ENCODE measurements around the gene RHCG. TPM values are rescaled to one million over a fixed set of nuclear protein-coding genes. Genes with fewer than 3 reads are reported as not detected.

RHCG gene
- total RNA-seq = not detected

DNA sequence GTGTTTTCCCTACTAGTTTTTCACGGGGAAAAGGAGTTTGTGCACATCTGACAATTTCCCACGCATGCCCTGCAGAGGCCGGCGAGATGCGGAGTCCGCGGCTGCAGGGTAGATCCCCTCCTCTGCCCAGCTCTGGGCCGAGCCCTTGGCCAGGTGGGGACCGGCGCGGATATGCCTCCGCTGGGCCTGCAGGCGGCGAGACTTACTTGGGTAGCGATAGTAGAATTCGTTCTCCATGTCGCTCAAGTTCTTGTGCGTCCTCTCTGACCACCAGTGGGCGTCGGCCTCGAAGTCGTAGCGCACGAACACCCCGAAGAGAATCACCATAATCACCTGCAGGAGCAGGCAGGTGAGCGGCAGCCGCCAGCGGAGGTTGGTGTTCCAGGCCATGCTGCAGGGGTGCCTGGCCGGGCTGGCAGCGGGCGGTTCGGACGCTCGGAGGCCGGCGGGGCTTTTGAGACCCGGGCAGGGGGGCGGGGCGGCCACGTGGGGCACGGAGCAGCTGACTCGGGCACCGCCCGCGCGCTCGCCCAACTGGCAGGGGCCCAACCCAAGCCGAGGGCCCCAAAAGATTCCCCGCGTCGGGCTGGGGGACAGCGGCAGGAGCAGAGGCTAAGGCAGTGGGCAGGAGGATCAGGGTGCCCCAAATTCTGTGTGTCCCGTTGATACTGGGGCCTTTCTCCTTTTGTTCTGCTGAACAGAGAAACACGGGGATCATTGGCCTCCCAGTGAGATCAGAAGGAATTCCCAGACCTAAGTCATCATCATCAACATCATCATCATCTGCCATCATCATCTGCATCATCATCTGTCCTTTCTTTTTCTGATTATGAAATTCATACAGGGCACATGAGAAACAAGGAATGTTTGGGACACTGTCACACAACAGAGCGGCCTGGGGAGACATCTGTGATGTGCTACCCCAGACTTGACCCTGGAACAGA lies at the start of gene RHCG:
Gene RHCG, minus strand, starts transcription at position 429 of the 944 bp plus-strand sequence. Its CDS starts 39 bp downstream, at position 390.
- DNase-seq (ENCODE audit: low spot score in 2 of 2) (peak in 1 of 2 donors; percentile 15), ATAC-seq (peak in 1 of 2 donors; percentile 52)
- H3K36me3 Mint-ChIP-seq = no peaks in the 10 kb centered on the region
- no peak within 1 kb of the TSS for H3K27ac Mint-ChIP-seq
- H3K9me3 Mint-ChIP-seq = no peaks in the 10 kb centered on the region

DNA sequence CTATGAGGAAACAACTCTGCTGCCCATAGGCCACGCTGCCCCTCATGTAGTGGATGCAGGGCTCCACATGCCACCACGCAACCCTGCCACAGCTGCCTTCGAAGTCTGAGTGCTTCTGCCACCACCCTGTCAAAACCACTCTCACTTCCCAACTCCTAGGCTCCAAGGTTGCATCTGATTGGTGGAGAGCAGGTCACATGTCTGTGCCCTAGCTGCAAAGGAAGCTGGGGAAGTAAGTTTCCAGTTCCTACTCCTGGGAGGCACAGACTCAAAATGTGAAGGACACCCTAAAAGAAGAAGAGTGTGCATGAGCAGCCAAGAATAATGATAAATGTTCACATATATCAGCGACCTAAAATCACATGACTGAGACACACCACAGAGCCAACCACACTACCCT lies 47.0 kb upstream of the RHCG start:
- H3K36me3 Mint-ChIP-seq = no peaks in the 10 kb centered on the region
- no peak overlapping the region for H3K27ac Mint-ChIP-seq
- ATAC-seq (no peak), DNase-seq (ENCODE audit: low spot score in 2 of 2) (no peak)
- H3K9me3 Mint-ChIP-seq = no peaks in the 10 kb centered on the region

DNA sequence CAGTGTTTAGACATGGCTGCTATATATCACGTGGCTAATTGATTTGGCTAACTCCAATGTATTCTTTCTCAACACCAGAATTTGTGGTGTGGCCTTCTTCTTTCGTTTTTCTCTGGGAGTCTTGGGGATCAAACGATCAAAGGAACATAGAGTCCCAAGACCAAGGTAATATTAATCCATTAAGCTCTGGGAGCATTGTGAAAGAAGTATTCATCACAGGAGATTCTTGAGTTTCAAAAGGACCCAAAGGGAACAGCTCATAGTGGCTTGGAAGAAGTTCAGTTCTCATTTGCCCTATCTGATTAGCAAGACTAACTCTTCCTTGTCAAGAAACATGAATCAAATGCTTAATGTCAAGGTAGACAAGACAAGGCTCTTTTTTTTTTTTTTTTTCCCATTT lies 46.0 kb upstream of the RHCG start:
- Mint-ChIP-seq H3K9me3 (peaks cover 0 to 7% of the 10 kb centered on the region in 2 donors), H3K27ac (no peak overlapping the region), H3K36me3 (peaks cover 10% of the 10 kb centered on the region in 2 donors)
- no peak for ATAC-seq
- no peak for DNase-seq (ENCODE audit: low spot score in 2 of 2)

GRCh38 chr15:89539027-89539426 lies 42.6 kb upstream of the RHCG start:
- Mint-ChIP-seq H3K36me3 (peaks cover 10 to 15% of the 10 kb centered on the region in 2 donors), H3K9me3 (peaks cover 6 to 13% of the 10 kb centered on the region in 2 donors), H3K27ac (no peak overlapping the region)
- ATAC-seq (no peak), DNase-seq (ENCODE audit: low spot score in 2 of 2) (no peak)

DNA sequence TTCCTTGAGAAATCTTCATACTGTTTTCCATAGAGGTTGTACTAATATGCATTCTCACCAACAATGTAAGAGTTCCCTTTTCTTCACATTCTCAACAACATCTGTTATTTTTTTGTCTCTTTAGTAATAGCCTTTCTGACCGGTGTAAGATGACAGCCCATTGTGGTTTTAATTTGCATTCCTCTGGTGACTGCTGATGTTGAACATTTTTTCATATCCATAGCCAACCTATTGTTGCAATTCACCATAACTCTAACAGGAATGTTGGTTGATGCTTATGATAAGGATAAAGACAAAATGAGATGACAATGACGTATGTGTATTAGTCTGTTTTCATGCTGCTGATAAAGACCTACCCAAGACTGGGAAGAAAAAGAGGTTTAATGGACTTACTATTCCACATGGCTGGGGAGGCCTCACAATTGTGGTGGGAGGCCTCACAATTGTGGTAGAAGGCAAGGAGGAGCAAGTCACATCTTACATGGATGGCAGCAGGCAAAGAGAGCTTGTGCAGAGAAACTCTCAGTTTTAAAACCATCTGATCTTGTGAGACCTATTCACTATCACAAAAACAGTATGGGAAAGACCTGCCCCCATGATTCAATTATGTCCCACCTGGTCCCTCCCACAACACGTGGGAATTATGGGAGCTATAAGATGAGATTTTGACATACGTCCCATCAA lies 37.6 kb upstream of the RHCG start:
- peaks cover 8 to 15% of the 10 kb centered on the region in 2 donors for H3K9me3 Mint-ChIP-seq
- no peak for DNase-seq (ENCODE audit: low spot score in 2 of 2)
- H3K27ac Mint-ChIP-seq = no peak overlapping the region
- ATAC-seq = no peak
- H3K36me3 Mint-ChIP-seq = peaks cover 10 to 15% of the 10 kb centered on the region in 2 donors

DNA sequence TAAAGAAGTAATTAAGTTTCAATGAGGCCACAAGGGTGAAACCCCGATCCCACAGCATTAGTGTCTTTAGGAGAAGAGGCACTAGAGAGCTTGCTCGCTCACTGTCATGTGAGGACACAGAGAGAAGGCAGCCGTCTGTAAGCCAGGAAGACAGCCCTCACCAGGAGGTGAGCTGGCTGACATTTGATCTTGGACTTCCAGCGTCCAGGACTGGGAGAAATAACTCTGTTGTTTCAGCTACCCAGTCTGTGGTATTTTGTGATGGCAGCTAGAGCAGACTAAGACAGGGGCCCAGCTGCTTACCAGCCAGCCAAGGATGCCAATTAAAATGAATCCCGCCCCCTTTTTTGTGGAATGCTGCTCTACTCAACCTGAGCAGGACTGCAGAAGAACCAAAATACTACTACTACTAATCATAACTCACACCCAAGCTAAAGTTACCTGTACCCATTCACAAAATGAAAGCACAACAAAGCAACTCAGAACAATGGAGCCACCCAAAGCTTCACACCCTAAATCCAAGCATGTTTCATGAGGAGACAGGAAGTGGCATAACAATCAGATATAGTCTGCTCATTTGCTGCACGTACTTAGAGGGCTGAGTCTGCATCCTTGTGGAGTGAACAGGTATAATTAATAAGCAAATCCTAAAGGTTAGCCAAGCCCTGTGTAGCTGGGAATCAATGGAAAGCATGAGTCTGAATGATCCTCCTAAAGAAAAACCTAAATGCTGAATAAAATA lies 35.6 kb upstream of the RHCG start:
- Mint-ChIP-seq H3K36me3 (peaks cover 0 to 5% of the 10 kb centered on the region in 2 donors), H3K9me3 (peaks cover 8% of the 10 kb centered on the region in 2 donors), H3K27ac (no peak overlapping the region)
- DNase-seq (ENCODE audit: low spot score in 2 of 2) = no peak
- no peak for ATAC-seq

- DNase-seq (ENCODE audit: low spot score in 2 of 2) = no peak
- Mint-ChIP-seq H3K36me3 (peaks cover 0 to 3% of the 10 kb centered on the region in 2 donors), H3K9me3 (peaks cover 8% of the 10 kb centered on the region in 2 donors), H3K27ac (no peak overlapping the region)
- ATAC-seq = no peak
These were observed 34.6 kb upstream of the RHCG start for GRCh38 chr15:89530976-89531375.

DNA sequence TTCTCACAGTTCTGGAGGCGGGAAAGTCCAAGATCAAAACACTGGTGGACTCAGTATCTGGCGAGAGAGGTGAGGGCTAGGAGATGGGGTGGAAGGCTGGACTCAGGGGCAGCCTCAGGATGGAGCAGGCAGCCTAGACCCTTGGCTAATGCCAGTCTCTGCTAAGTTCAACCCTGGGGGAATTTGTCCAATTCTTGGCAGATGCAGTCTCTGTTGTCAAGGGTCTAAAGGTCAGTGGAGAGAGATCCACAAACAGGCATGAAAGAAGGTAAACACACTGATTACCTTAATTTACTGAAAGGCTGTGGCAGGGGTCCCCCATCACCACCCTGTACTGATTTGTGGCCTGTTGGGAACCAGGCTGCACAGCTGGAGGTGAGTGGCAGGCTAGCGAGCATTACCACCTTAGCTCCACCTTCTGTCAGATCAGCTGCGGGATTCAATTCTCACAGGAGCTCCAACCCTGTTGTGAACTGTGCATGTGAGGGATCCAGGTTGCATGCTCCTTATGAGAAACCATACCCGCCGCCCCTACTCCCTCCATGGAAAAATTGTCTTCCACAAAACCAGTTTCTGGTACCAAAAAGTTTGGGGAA lies 32.5 kb upstream of the RHCG start:
- no peak for DNase-seq (ENCODE audit: low spot score in 2 of 2)
- Mint-ChIP-seq H3K27ac (no peak overlapping the region), H3K36me3 (no peaks in the 10 kb centered on the region), H3K9me3 (peaks cover under 1% of the 10 kb centered on the region in 2 donors)
- no peak for ATAC-seq

- DNase-seq (ENCODE audit: low spot score in 2 of 2) = no peak
- no peak for ATAC-seq
- no peaks in the 10 kb centered on the region for H3K9me3 Mint-ChIP-seq
- H3K27ac Mint-ChIP-seq = no peak overlapping the region
- H3K36me3 Mint-ChIP-seq = no peaks in the 10 kb centered on the region
These were observed 30.4 kb upstream of the RHCG start for GRCh38 chr15:89526601-89527441.

DNA sequence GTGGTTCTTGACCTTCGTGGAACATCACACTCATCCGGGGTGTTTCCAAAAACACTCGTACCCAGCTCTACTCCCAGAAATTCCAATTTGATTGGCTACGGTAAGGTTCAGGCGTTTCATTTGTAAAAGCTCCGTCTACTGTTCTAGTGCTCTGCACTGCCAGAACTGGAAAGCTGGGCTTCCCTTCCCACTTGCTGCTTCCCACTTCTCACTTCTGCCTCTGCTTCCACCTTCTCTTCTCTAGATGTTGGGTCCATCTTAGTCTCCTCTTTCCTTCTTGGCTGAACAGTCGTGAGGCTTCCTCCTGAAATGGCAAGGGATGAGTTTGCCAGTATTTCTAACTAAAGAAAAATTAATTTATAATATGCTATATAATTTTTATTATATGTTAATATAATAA lies 29.8 kb upstream of the RHCG start:
- no peaks in the 10 kb centered on the region for H3K36me3 Mint-ChIP-seq
- DNase-seq (ENCODE audit: low spot score in 2 of 2) (no peak), ATAC-seq (no peak)
- H3K27ac Mint-ChIP-seq = no peak overlapping the region
- no peaks in the 10 kb centered on the region for H3K9me3 Mint-ChIP-seq

DNA sequence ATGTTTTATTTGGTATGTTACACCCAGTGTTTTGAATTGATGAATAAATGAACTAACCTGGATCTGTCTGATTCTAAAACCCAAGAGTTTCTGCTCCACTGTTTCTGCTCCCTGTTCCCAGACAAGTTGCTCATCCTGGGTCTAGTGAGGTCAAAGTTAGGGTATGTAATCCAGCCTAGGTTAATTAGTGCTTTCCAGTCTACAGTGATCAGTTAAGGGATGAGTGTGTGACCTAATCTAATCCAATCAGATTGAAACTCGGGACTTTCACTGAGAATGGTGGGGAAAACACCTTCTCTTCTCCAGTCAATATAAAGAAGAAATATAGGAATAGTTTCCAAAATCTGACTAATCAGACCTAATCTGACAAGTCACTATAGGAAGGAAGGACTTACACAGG lies 27.8 kb upstream of the RHCG start:
- no peaks in the 10 kb centered on the region for H3K9me3 Mint-ChIP-seq
- ATAC-seq (peak in 1 of 2 donors; percentile 69), DNase-seq (ENCODE audit: low spot score in 2 of 2) (no peak)
- H3K36me3 Mint-ChIP-seq = no peaks in the 10 kb centered on the region
- no peak overlapping the region for H3K27ac Mint-ChIP-seq

DNA sequence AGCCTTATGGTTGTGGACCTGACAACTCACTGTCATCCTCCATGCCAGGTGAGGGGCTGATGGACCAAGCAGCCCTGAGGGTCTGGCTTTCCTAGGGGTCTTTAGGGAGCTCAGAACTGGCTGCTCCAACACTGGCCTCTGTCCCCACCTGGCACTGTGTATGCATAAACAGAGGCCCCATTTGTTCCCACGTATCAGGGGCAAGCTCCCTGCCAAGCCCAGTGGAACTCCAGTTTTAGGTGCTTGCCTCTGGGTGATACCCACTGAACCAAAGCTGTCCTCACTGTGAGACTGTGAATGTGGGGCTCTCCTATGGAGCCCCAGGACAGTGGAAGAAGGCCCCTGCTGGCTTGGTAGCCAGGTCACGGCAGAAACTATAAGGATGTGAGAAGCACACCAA lies 26.7 kb upstream of the RHCG start:
- no peak for DNase-seq (ENCODE audit: low spot score in 2 of 2)
- H3K27ac Mint-ChIP-seq = no peak overlapping the region
- ATAC-seq = no peak
- no peaks in the 10 kb centered on the region for H3K9me3 Mint-ChIP-seq
- H3K36me3 Mint-ChIP-seq = no peaks in the 10 kb centered on the region

DNA sequence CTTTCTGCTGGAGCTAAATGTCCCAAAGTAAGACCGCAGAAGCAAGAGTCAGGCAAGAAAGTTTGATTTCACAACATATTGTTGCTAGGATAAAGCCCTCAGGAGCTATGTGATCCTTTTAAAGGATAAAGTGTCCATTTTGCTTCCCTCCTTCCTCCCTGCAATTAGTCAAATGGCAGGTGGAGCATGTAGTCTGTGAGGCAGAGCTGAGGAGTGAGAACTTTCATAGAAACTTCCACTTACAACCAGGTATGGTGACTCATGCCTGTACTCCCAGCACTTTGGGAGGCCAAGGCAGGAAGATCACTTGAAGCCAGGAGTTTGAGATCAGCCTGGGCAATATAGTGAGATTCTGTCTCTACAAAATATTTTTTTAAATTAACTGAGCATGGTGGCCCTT lies 25.2 kb upstream of the RHCG start:
- ATAC-seq (no peak), DNase-seq (ENCODE audit: low spot score in 2 of 2) (no peak)
- Mint-ChIP-seq H3K27ac (no peak overlapping the region), H3K9me3 (no peaks in the 10 kb centered on the region), H3K36me3 (no peaks in the 10 kb centered on the region)

DNA sequence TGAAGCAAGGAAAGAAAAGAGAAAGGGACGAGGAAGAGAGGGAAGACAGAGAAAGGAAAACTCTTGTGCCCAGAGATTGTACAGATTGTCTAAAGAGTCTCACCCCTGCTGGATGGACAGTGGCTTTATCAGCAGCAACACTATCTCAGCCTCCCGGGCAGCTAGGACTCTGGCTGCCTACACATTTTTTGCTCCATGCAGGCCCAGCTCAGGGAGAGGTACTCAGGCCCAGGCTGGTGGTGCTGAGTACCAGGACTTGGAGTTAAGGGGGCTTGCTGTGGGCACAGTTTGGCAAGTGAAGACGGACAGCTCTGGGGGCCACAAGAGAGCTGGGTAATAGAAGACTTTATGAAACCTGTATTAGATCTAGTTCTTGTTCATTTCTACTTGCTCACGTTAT lies 19.1 kb upstream of the RHCG start:
- ATAC-seq (no peak), DNase-seq (ENCODE audit: low spot score in 2 of 2) (no peak)
- Mint-ChIP-seq H3K27ac (peak overlapping the region in 1 of 2 donors; percentile 8), H3K9me3 (no peaks in the 10 kb centered on the region), H3K36me3 (no peaks in the 10 kb centered on the region)

DNA sequence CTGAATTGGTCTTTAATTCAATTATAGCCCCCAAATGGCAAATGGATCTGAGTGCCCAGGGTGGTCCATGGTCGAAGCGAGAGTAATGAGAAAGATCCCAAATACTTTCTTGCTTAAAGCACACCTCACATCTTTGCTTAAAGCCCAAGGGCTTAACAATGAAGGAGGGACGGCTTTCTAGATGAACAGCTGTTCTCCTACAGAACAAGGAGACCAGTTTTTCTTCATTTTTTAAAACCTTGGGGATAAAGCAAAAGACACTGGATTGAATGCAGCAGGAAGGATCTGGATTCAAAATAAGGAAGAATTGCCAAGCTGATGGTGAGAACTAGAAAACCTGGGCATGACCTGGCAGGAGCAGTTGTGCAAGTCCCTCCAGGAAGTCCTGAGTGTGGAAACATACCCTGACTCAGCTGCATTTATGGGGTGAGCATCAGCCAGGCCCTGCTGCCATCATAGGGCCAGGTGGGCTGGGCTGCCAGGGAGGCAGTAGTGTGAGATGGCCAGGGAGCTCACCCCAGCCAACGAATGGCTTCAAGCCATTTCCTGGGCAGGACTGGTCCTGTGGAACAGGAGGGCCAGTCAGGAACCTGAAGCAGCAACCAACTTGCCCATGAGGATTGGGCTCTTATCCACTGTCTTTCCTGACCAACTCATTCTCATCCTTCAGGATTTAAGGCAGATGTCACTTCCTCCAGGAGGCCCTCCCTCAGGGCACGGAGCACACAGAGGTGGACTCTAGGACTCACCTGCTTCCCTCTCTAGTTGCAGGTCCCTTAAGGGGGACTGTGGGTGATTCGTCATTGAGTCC lies 18.4 kb upstream of the RHCG start:
- H3K9me3 Mint-ChIP-seq = no peaks in the 10 kb centered on the region
- peak overlapping the region in 1 of 2 donors; percentile 8 for H3K27ac Mint-ChIP-seq
- DNase-seq (ENCODE audit: low spot score in 2 of 2) = no peak
- ATAC-seq = no peak
- H3K36me3 Mint-ChIP-seq = no peaks in the 10 kb centered on the region

Measured in activated naive CD4-positive, alpha-beta T cell treated with anti-CD3 and anti-CD28 coated beads, Interleukin-2, amount 50 U/mL, for 72 hours (primary cell).